Activated T-cell treated with anti-CD3 and anti-CD28 coated beads, Interleukin-2, amount 50 U/mL, for 4 hours (primary cell): ENCODE data around the gene RPL32. TPM values are rescaled to one million over a fixed set of nuclear protein-coding genes. Genes with fewer than 3 reads are reported as not detected.
A peak's percentile ranks its signal among the peaks of the same experiment; 100 is the strongest.
"Not testable (repeated sequence)": the region's sequence is repeated elsewhere in the genome, so short reads cannot be mapped to it uniquely, and the experiment has no call there.

Source experiments
- ATAC-seq, 2 donors: fragments of 200-7000 bp; cut with Tn5 transposase; one replicate each; pipeline ENCODE4 v1.10.0; 2021
- DNase-seq: peaks from one replicate; pipeline ENCODE4 v3.0.0-alpha.2; 2020
- H3K27me3 Mint-ChIP-seq: one replicate; pipeline ENCODE4 v1.8.0; 2021; ENCODE audit warnings: low read depth, mixed read lengths
- H3K36me3 Mint-ChIP-seq: one replicate; pipeline ENCODE4 v1.8.0; 2022; ENCODE audit warnings: mixed read lengths; ENCODE audit not compliant: insufficient read depth
- H3K4me1 Mint-ChIP-seq: one replicate; pipeline ENCODE4 v1.8.0; 2021; ENCODE audit warnings: low read depth, mixed read lengths
- H3K4me3 Mint-ChIP-seq: one replicate; pipeline ENCODE4 v1.8.0; 2021; ENCODE audit warnings: mild to moderate bottlenecking, moderate library complexity, mixed read lengths
- H3K9me3 Mint-ChIP-seq: one replicate; pipeline ENCODE4 v1.8.0; 2021; ENCODE audit warnings: mixed read lengths
- total RNA-seq, 3 donors: library from RNA; stranded (reverse); gene quantifications; one replicate each; pipeline ENCODE4 v1.2.1, GENCODE V29; 2021

The RPL32 gene
- total RNA-seq, 3 donors from 2014 or later = 2,424 to 2,614 (median 2,461) TPM

DNA sequence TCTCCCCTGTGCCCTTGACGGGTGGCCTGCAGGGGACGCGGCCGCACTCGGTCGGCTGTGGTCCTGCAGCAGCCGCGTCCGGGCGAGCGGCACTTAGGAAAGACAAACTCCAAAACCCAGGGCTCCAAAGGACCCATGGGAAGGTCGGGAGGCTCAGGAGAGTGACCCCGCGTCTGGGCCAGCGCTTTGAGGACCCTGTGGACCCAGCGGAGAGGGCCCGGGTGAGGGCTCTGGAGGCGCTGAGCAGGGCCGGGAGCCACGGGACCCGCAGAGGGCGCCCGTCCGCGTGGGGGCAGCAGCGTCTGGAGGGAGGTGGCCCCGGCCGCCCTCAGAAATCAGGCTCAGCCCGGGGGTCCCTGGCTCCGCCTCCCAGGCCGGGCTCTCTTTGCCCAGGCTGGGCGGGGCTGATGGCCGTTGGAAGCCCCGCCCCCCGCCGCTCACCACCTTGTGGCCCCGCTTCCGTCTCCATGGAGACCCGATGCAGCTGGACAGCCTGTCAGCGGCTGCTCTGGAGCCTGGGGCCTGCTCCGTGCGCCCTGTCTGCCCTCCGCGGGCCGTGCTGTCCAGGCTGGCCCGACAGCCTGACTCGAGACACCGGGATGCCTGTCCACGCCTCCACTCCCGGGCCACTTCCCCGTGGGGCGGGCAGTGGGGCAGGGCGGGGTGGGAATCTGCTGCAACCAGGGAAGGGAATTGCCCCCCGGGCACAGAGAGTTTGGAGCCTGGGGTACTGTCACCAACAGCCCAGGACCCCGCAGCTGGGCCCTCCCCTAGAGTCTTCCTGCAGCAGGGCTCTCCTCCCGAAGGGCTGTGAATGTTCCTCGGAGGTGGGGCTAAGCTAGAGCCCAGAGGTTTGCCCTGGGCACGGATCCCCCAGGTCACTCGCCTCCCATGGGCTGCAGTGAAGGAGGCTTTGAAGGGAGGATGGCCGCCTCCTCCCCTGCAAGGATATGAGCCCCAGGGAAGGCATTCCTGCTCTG, 34.8 kb upstream of the RPL32 start:
- Mint-ChIP-seq H3K4me3 (no peak overlapping the region), H3K36me3 (no peaks in the 10 kb centered on the region), H3K9me3 (no peaks in the 10 kb centered on the region), H3K27me3 (peaks cover 10% of the 10 kb centered on the region), H3K4me1 (no peaks in the 10 kb centered on the region)
- ATAC-seq (peak; percentile 48 to 61), DNase-seq (no peak)

DNA sequence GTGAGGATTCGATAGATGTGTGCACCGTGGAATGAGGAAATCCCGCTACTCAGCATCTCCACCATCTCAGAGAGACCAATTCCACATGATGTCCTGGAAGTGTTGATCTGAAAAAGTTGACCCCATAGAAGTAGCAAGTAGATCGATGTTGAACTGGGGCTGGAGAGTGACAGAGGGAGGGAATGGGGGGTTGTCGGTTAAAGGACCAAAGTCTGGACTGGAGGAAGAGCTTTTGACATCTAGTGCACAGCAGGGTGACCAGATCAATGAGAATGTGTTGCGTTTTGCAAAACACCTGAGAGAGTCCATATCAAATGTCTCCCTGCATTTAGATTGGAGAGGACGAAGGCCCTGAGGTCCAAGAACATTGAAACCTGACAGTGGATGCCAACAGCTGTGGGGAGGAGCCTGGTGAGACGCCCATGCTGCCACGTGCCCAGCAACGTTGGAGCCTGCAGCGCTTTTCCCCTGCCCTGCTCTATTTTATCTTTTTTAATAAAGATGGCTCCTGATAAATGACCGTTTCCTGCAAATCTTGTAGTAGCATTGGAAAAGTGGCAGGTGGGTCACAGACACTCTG, 30.1 kb upstream of the RPL32 start:
- ATAC-seq = no peak

DNA sequence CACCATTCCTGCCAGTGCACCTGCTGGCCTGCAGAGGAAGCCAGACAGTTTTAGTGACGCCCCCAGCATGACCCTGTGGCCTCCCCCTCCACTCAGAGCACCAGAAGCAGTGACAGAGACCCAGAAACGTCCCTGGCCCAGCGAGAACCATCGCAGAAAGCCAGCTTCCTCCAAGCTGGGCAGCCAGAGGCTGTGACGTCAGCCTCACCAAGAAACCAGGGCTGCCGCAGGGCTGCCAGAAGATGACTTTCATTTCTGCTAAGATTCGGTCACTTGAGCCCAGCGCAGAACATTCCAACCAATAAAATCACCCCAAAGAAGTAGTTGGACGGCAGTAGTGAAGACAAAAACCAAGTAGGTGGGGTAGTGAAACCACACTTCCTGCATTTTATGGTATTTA, 29.6 kb upstream of the RPL32 start:
- H3K36me3 Mint-ChIP-seq = no peaks in the 10 kb centered on the region
- DNase-seq (no peak), ATAC-seq (no peak)
- H3K4me3 Mint-ChIP-seq = peak overlapping the region; percentile 31
- H3K9me3 Mint-ChIP-seq = no peaks in the 10 kb centered on the region
- H3K4me1 Mint-ChIP-seq = peaks cover 17% of the 10 kb centered on the region
- H3K27me3 Mint-ChIP-seq = peaks cover 21% of the 10 kb centered on the region

More for the DNA sequence above, 30.1 kb upstream of the RPL32 start:
- H3K9me3 Mint-ChIP-seq = no peaks in the 10 kb centered on the region
- no peak for DNase-seq
- peaks cover 21% of the 10 kb centered on the region for H3K27me3 Mint-ChIP-seq
- peaks cover 17% of the 10 kb centered on the region for H3K4me1 Mint-ChIP-seq
- H3K4me3 Mint-ChIP-seq = no peak overlapping the region
- H3K36me3 Mint-ChIP-seq = no peaks in the 10 kb centered on the region

DNA sequence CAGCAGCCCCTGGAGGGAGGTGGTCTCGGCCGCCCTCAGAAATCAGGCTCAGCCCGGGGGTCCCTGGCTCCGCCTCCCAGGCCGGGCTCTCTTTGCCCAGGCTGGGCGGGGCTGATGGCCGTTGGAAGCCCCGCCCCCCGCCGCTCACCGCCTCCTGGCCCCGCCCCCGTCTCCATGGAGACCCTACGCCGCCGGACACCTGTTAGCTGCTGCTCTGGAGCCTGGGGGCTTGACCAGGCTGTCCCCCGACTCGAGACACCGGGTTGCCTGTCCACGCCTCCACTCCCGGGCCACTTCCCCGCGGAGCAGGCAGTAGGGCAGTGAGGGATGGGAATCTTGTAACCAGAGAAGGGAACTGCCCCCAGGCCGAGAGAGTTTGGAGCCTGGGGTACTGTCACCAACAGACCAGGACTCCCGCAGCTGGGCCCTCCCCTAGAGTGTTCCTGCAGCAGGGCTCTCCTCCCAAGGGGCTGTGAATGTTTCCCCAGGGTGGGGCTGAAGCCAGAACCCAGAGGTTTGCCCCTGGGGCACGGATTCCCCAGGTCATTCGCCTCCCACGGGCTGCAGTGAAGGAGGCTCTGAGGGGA, 27.8 kb upstream of the RPL32 start:
- peaks cover 17% of the 10 kb centered on the region for H3K4me1 Mint-ChIP-seq

DNA sequence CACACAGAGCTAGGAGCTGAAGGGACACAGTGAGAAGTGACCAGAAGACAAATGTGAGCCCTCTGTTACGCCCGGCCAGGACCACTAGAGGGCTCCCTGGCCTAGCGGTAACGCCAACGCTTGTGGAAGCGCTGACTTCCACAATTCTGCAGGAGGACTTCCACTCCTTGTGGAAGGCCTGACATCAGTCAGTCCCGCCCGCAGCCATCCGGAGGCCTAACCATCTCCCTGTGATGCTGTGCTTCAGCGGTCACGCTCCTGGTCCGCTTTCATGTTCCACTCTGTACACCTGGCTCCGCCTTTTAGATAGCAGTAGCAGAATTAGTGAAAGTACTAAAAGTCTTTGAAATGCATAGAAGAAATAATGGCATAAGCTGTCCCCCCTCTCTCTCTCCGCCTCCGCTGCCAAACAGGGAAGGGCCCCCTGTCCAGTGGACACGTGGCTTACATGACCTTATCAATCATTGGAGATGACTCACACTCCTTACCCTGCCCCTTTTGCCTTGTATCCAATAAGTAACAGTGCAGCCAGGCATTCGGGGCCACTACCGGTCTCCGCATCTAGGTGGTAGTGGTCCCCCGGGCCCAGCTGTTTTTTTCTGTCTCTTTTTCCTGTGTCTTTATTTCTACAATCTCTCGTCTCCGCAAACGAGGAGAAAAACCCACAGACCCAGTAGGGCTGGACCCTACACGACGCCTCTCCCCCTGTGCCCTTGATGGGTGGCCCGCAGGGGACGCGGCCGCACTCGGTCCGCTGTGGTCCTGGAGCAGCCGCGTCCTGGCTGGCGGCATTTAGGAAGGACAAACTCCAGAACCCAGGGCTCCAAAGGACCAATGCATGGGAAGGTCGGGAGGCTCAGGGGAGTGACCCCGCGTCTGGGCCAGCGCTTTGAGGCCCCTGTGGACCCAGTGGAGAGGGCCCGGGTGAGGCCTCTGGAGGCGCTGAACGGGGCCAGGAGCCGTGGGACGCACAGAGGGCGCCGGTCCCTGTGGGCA, 27.0 kb upstream of the RPL32 start:
- peaks cover 6% of the 10 kb centered on the region for H3K9me3 Mint-ChIP-seq
- peak; percentile 74 to 78 for ATAC-seq

More for the DNA sequence above, 27.8 kb upstream of the RPL32 start:
- Mint-ChIP-seq H3K9me3 (peaks cover 6% of the 10 kb centered on the region), H3K27me3 (peaks cover 13% of the 10 kb centered on the region), H3K4me3 (peak overlapping the region; percentile 76), H3K36me3 (no peaks in the 10 kb centered on the region)
- ATAC-seq (peak; percentile 52 to 55), DNase-seq (no peak)

DNA sequence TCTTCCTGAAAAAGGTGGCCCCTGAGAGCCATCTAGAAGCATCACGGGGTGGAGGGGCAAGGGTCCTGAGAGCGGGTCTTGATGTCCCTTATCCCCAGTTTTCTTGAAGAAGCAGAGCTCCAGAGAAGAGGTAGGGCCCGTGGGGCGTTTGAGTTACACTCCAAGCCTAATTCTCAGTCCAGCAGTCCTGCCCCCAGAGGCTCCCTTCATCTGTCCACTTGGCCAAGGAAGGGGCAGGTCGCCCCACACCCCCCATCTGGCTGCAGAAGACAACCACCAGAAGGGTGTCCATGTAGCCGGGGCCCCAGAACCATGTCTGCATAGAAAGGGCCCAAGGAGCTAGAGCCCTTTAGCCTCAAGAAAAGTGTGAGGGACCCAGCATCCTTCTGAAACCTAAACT, 25.5 kb upstream of the RPL32 start:
- H3K9me3 Mint-ChIP-seq = peaks cover 6% of the 10 kb centered on the region
- H3K4me1 Mint-ChIP-seq = peaks cover 17% of the 10 kb centered on the region
- H3K27me3 Mint-ChIP-seq = peaks cover 13% of the 10 kb centered on the region
- DNase-seq (no peak), ATAC-seq (no peak)
- H3K4me3 Mint-ChIP-seq = no peak overlapping the region
- H3K36me3 Mint-ChIP-seq = no peaks in the 10 kb centered on the region

More for the DNA sequence above, 27.0 kb upstream of the RPL32 start:
- Mint-ChIP-seq H3K36me3 (no peaks in the 10 kb centered on the region), H3K4me3 (peak overlapping the region; percentile 76), H3K27me3 (peaks cover 13% of the 10 kb centered on the region), H3K4me1 (peaks cover 17% of the 10 kb centered on the region)
- DNase-seq = peak; percentile 40

DNA sequence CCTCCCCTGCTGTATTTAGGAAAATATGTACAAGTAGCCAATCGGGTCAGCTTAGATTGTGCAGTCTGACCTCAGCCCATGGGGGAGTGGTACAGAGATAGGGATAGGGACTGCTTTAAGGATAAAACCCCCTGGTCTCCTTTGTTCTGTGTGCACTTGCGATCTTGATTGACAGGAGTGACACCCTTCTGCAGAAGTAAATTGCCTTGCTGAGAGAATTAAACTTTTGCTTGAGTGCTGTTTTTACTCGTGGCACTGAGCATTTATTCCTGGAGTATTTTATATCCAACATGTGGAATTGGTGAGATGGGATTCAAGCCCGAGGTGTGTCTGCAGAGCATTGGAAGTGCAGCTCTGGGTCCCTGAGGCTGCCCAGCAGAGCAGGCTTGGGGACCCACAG, 23.9 kb upstream of the RPL32 start:
- no peak for ATAC-seq
- no peaks in the 10 kb centered on the region for H3K36me3 Mint-ChIP-seq
- peaks cover 11% of the 10 kb centered on the region for H3K27me3 Mint-ChIP-seq

DNA sequence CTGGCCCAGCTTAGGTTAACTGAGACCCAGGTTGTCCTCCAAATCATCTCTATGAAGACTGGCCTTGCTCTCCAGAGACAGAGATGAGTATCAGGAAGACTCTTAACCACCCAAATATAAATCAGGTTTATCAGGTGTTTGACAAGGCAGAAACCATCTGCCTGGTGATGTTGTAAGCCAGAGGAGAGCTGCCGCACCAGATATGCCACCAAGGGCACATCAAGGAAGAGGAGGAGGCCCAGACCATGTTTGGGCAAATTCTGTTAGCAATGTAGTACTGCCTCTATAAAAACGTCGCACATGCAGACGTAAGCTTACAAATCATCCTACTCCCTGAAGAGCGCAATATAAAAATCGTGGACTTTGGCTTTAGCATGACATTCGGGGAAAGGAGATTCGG, 21.0 kb upstream of the RPL32 start:
- Mint-ChIP-seq H3K27me3 (peaks cover 3% of the 10 kb centered on the region), H3K4me3 (no peak overlapping the region), H3K4me1 (no peaks in the 10 kb centered on the region), H3K36me3 (no peaks in the 10 kb centered on the region), H3K9me3 (peaks cover 6% of the 10 kb centered on the region)
- ATAC-seq = no peak
- DNase-seq = no peak

More for the DNA sequence above, 23.9 kb upstream of the RPL32 start:
- peaks cover 6% of the 10 kb centered on the region for H3K9me3 Mint-ChIP-seq
- peaks cover 11% of the 10 kb centered on the region for H3K4me1 Mint-ChIP-seq
- DNase-seq = no peak
- no peak overlapping the region for H3K4me3 Mint-ChIP-seq

DNA sequence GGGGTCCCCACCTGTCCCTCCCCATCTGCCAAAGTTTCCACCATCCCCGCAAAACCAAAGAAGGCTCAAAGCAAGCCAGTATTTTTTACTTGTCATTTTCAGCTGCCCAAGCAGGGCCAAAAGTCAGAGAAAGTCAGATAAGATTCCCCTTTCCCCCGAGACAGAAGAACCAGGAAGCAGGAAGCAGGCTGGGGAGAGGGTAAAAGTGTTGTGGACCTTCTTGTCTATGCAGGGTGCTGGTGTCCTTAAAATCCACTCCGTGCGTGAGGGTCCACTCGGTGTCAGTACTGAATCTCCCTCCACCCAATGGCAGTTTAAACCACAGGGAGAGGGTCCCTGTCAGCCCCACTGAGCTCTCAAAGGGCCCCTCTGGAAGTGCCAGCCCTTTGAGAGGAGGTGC, 20.2 kb upstream of the RPL32 start:
- DNase-seq (no peak), ATAC-seq (no peak)
- H3K9me3 Mint-ChIP-seq = peaks cover 6% of the 10 kb centered on the region
- H3K4me3 Mint-ChIP-seq = no peak overlapping the region
- H3K27me3 Mint-ChIP-seq = peaks cover 3% of the 10 kb centered on the region
- H3K4me1 Mint-ChIP-seq = no peaks in the 10 kb centered on the region
- no peaks in the 10 kb centered on the region for H3K36me3 Mint-ChIP-seq

DNA sequence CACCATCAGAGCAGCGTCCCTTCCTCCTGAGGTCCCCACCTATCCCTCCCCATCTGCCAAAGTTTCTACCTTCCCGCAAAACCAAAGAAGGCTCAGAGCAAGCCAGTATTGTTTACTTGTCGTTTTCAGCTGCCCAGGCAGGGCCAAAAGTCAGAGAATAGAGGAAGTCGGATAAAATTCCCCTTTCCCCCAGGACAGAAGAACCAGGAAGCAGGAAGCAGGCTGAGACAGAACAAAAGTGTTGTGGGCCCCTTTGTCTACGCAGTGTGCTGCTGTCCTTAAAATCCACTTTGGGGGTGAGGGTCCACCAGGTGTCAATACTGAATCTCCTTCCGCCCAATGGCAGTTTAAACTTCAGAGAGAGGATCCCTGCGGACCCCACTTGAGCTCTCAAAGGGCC, 18.5 kb upstream of the RPL32 start:
- no peaks in the 10 kb centered on the region for H3K27me3 Mint-ChIP-seq
- DNase-seq = no peak
- H3K4me1 Mint-ChIP-seq = no peaks in the 10 kb centered on the region
- no peak overlapping the region for H3K4me3 Mint-ChIP-seq
- no peak for ATAC-seq
- no peaks in the 10 kb centered on the region for H3K36me3 Mint-ChIP-seq
- H3K9me3 Mint-ChIP-seq = no peaks in the 10 kb centered on the region

DNA sequence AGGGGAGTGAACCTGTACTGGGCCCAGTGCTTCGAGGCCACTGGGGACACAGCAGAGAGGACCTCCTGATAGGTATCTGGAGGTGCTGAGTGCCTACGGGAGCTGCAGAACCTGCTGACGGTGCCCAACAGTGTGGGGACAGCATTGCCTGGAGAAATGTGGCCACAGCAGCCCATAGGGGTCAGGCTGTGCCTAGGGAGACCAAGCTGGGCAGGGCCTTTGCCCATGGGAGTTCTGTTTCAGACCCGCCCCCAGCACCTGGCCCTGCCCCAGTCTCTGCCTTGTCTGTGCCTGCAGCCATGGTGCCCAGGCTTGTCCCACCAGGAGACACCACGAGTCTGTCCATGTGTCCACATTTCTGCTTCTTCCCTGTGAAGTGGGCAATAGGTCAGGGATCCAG, 15.3 kb upstream of the RPL32 start:
- H3K4me3 Mint-ChIP-seq = no peak overlapping the region
- DNase-seq (no peak), ATAC-seq (no peak)
- H3K9me3 Mint-ChIP-seq = no peaks in the 10 kb centered on the region
- no peaks in the 10 kb centered on the region for H3K36me3 Mint-ChIP-seq
- peaks cover 5% of the 10 kb centered on the region for H3K27me3 Mint-ChIP-seq
- H3K4me1 Mint-ChIP-seq = no peaks in the 10 kb centered on the region

DNA sequence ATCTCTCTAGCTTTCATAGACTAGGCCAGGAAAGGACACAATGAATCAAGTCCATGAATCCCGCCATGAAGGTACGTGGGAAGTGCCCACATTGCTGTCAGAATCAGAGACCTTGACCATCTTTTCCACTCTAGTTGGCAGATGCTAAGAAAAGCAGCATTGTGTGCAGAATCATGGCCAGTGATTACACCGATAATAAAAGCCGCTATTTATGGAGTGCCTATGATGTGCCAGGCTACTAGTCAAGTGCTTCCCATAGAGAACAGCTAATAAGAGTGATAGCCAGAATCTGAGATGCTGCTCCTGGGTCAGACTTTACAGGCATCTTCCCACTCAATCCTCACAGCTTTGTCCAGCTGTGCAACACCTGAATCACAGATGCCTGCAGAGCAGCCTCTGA, 13.2 kb upstream of the RPL32 start:
- H3K4me3 Mint-ChIP-seq = no peak overlapping the region
- no peaks in the 10 kb centered on the region for H3K36me3 Mint-ChIP-seq
- H3K4me1 Mint-ChIP-seq = no peaks in the 10 kb centered on the region
- DNase-seq (no peak), ATAC-seq (no peak)
- H3K9me3 Mint-ChIP-seq = no peaks in the 10 kb centered on the region
- H3K27me3 Mint-ChIP-seq = peaks cover 5% of the 10 kb centered on the region

DNA sequence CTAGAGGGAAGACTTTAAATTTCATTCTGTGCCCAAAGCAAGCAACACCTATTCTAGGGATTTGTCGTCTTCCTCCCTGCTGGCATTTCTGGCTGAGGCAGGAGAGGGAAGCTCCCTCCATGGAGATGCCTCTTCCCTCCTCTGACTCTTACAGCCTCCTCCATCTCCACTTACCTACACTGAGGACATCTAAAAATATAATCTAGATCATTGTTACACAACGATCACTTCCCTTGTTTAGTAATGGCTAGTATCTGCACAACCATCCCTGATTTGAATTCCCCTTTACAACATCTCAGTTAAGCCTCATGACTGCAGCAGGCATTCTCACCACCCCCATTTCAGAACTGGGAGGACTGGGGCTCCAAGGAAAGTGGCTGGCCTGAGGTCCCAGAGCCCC, 12.5 kb upstream of the RPL32 start:
- H3K9me3 Mint-ChIP-seq, H3K36me3 Mint-ChIP-seq, DNase-seq, ATAC-seq, H3K4me1 Mint-ChIP-seq, H3K4me3 Mint-ChIP-seq, H3K27me3 Mint-ChIP-seq: not testable (repeated sequence)

DNA sequence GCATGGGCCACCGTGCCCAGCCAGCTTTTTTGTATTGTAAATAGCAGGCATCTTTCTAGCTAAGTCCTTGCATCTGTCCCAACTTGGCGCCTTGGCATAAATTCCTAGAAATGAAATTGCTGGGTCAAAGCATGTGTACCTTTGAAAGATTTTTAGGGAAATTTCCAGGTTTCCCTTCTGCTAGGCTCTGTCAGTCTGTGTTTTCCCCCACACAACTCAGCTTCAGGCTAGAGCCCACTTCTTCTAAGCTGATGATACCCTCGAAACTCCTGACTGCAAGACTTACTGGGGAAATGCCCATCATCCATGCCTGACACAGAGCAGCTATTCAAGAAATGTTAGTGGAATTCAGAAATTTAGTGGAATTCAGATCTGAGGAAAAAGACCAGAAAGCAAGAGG, 10.8 kb upstream of the RPL32 start:
- H3K4me1 Mint-ChIP-seq = no peaks in the 10 kb centered on the region
- no peak for ATAC-seq
- H3K9me3 Mint-ChIP-seq = no peaks in the 10 kb centered on the region
- H3K36me3 Mint-ChIP-seq = no peaks in the 10 kb centered on the region
- no peak overlapping the region for H3K4me3 Mint-ChIP-seq
- peaks cover 5% of the 10 kb centered on the region for H3K27me3 Mint-ChIP-seq
- no peak for DNase-seq
